Activated CD4-positive, alpha-beta T cell treated with anti-CD3 and anti-CD28 coated beads, Interleukin-2, amount 50 U/mL, for 4 hours (primary cell): Measurements from ENCODE around the gene TFE3.

Experiments
- DNase-seq, 2 experiments: peaks; one replicate each; pipeline ENCODE4 v3.0.0-alpha.2; 2020

TFE3 gene

GRCh38 chrX:49059681-49060085 lies 16.5 kb upstream of the TFE3 start:
- no peak for DNase-seq

- DNase-seq = no peak
Measured at GRCh38 chrX:49059201-49059600, 16.0 kb upstream of the TFE3 start.

GRCh38 chrX:49058794-49059193 lies 15.6 kb upstream of the TFE3 start, which contains the start of gene CCDC120:
TSS of gene CCDC120 (plus strand) at chrX:49058999. CDS start at chrX:49062042, 3,043 bp downstream.
- DNase-seq = no peak

GRCh38 chrX:49054073-49054762 lies 11.1 kb upstream of the TFE3 start:
- no peak for DNase-seq

GRCh38 chrX:49053223-49054072 lies 10.3 kb upstream of the TFE3 start:
- DNase-seq = peak; percentile 45 to 50

- DNase-seq = no peak
Measured at GRCh38 chrX:49043987-49044281, 777 bp upstream of the TFE3 start.

- no peak for DNase-seq
Measured at GRCh38 chrX:49042581-49043219, 457 bp downstream of the TFE3 start.

GRCh38 chrX:49041744-49042580 lies 1.2 kb downstream of the TFE3 start:
- no peak for DNase-seq

- DNase-seq = no peak
Measured at GRCh38 chrX:49040376-49040955, 2.7 kb downstream of the TFE3 start.

- peak; percentile 33 to 46 for DNase-seq
Measured at GRCh38 chrX:49039598-49040375, 3.4 kb downstream of the TFE3 start.

GRCh38 chrX:49037883-49038475 lies 5.2 kb downstream of the TFE3 start:
- no peak for DNase-seq

- DNase-seq = no peak
Measured at GRCh38 chrX:49030283-49030682, 12.9 kb downstream of the TFE3 start.

- no peak for DNase-seq
Measured at GRCh38 chrX:49029876-49030275, 13.3 kb downstream of the TFE3 start.

- no peak for DNase-seq
Measured at GRCh38 chrX:49019599-49020249, 23.4 kb downstream of the TFE3 start.

- DNase-seq = no peak
Measured at GRCh38 chrX:49019050-49019449, 24.1 kb downstream of the TFE3 start.

- no peak for DNase-seq
Measured at GRCh38 chrX:49003696-49004095, 39.5 kb downstream of the TFE3 start.

GRCh38 chrX:49002091-49002935 lies 40.8 kb downstream of the TFE3 start, which contains the start of gene GRIPAP1:
TSS of gene GRIPAP1 (minus strand) at chrX:49002264. CDS start at chrX:49002229, 35 bp downstream.
- peak; percentile 71 to 75 for DNase-seq

GRCh38 chrX:49001521-49002090 lies 41.6 kb downstream of the TFE3 start:
- DNase-seq = peak; percentile 20 to 32

- no peak for DNase-seq
Measured at GRCh38 chrX:49000636-49001035, 42.5 kb downstream of the TFE3 start.
